Type B pancreatic cell (in vitro differentiated cells): ENCODE measurements around the gene MAPK12. TPM values are rescaled to one million over a fixed set of nuclear protein-coding genes. Genes with fewer than 3 reads are reported as not detected.

Source experiments
- DNase-seq: peaks from one replicate; pipeline ENCODE4 v3.0.0; 2021; ENCODE audit warnings: mixed read lengths; ENCODE audit not compliant: unreplicated experiment; ENCODE audit errors: extremely low spot score
- H3K27ac Mint-ChIP-seq: 2 replicates; pipeline ENCODE4 v1.8.0; 2021; ENCODE audit warnings: mild to moderate bottlenecking, mixed read lengths
- H3K27me3 Mint-ChIP-seq: 2 replicates; pipeline ENCODE4 v1.8.0; 2021; ENCODE audit warnings: mixed read lengths
- H3K36me3 Mint-ChIP-seq: 2 replicates; pipeline ENCODE4 v1.8.0; 2021; ENCODE audit warnings: mixed read lengths
- H3K4me1 Mint-ChIP-seq: one replicate; pipeline ENCODE4 v1.8.0; 2021; ENCODE audit warnings: mixed read lengths; ENCODE audit not compliant: unreplicated experiment
- H3K4me3 Mint-ChIP-seq: 2 replicates; pipeline ENCODE4 v1.8.0; 2021; ENCODE audit warnings: mild to moderate bottlenecking, mixed read lengths
- H3K9me3 Mint-ChIP-seq: 2 replicates; pipeline ENCODE4 v1.8.0; 2021; ENCODE audit warnings: mixed read lengths
- CTCF ChIP-seq: fragments of 200-600 bp; sonication (generic); conservative IDR thresholded peaks from 2 replicates; pipeline ENCODE4 v1.5.0; 2021; ENCODE audit warnings: antibody characterized with exemption, mild to moderate bottlenecking
- total RNA-seq: library from RNA; stranded (reverse); gene quantifications from 2 replicates; pipeline ENCODE4 v1.2.1, GENCODE V29; 2021; ENCODE audit warnings: low replicate concordance

Gene MAPK12
- total RNA-seq, 1 donor from 2014 or later: 31.3 TPM

- H3K27me3 Mint-ChIP-seq: no peaks in the 10 kb centered on the region
- H3K9me3 Mint-ChIP-seq: no peaks in the 10 kb centered on the region
- H3K4me3 Mint-ChIP-seq: no peak overlapping the region
- H3K36me3 Mint-ChIP-seq: no peaks in the 10 kb centered on the region
- H3K4me1 Mint-ChIP-seq: no peaks in the 10 kb centered on the region
- H3K27ac Mint-ChIP-seq: no peak overlapping the region
- no peak for TF ChIP-seq CTCF
- no peak for DNase-seq
These were observed 39.8 kb downstream of the MAPK12 start for GRCh38 chr22:50221410-50222300.

GRCh38 chr22:50220603-50221409 is 40.7 kb downstream of the MAPK12 start:
- DNase-seq: no peak
- H3K4me3 Mint-ChIP-seq: no peak overlapping the region
- TF ChIP-seq CTCF: no peak
- H3K9me3 Mint-ChIP-seq: no peaks in the 10 kb centered on the region
- H3K27me3 Mint-ChIP-seq: no peaks in the 10 kb centered on the region
- H3K27ac Mint-ChIP-seq: no peak overlapping the region
- H3K4me1 Mint-ChIP-seq: no peaks in the 10 kb centered on the region
- H3K36me3 Mint-ChIP-seq: no peaks in the 10 kb centered on the region

GRCh38 chr22:50219800-50220602 is 41.5 kb downstream of the MAPK12 start:
- DNase-seq: no peak
- Mint-ChIP-seq H3K36me3 (peaks cover 1% of the 10 kb centered on the region), H3K9me3 (no peaks in the 10 kb centered on the region), H3K27me3 (no peaks in the 10 kb centered on the region), H3K4me1 (no peaks in the 10 kb centered on the region), H3K27ac (no peak overlapping the region), H3K4me3 (no peak overlapping the region)
- TF ChIP-seq CTCF: no peak

GRCh38 chr22:50218996-50219727 is 42.3 kb downstream of the MAPK12 start:
- Mint-ChIP-seq H3K4me3 (no peak overlapping the region), H3K9me3 (no peaks in the 10 kb centered on the region), H3K27me3 (no peaks in the 10 kb centered on the region), H3K4me1 (no peaks in the 10 kb centered on the region), H3K36me3 (peaks cover 5% of the 10 kb centered on the region), H3K27ac (no peak overlapping the region)
- TF ChIP-seq CTCF: no peak
- no peak for DNase-seq
